ENCODE data around the gene S100A14. TPM values are rescaled to one million over a fixed set of nuclear protein-coding genes. Genes with fewer than 3 reads are reported as not detected.

The S100A14 gene
- total and polyA plus RNA-seq, 2 of the 13 experiments (the other 11 are each of a cell fraction or from before 2014, with no cell fraction given) = 1.4 to 7.7 TPM

DNA sequence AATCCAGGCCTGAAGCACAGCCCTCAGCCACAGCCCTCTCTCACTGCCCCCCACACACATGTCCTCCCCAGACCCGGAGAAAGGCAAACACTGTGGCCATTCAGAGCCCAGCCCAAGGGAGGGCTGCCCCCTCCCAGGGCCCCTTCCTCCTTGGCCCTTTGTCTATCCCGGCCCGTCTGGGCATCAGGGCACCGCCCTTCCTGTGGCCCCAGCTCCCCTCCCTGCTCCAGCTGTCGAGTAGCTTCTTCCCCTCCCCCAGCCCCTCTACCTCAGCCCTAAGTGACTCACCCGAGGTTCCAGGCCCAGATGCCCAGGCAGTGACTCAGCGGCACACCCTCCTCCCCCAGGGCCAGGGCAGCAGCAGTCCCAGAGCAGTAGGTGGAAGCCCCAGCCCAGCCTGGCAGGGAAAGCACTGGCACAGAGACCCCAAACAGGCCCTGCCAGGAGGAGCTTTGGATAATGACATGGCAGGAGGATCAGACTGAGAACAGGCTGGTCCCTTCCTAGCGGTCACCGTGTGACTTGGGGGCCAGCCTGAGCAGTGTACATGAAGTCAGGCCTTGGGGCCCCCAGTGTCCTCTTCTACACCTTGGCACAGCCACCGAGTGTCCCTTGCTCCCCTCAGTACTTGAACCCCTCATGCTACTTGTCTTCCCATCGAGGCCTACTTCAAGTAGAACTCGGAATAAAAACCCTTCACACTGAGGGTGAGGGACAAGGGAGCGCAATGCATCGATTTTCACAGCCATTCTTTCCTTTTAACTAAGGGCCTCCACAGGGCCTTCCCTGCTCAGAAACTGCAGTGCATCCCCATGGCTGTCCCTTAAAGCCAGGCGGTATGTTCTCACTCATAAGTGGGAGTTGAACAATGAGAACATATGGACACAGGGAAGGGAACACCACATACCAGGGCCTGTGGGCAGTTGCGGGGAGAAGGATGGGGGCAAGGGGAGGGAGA is 49.4 kb downstream of the S100A14 start (continued):
- TF ChIP-seq NCOA2 (CRISPR knock-in tag; IDR thresholded peaks at IDR 0.05) (peak; percentile 35; the same call in 1 of the 2 replicates), ZNF331 (CRISPR knock-in tag; IDR thresholded peaks at IDR 0.05) (peak; percentile 52; the same call in 1 of the 2 replicates), ZNF33A (CRISPR knock-in tag; IDR thresholded peaks at IDR 0.05; ENCODE audit: borderline replicate concordance) (no peak), HNF4A (CRISPR knock-in tag; IDR thresholded peaks at IDR 0.05) (no peak), BCL6 (CRISPR knock-in tag; IDR thresholded peaks at IDR 0.05) (peak; percentile 33; the same call in 1 of the 2 replicates), ZNF761 (CRISPR knock-in tag; conservative IDR thresholded peaks at IDR 0.05) (no peak; the same call in 1 of the 2 replicates), KDM4B (CRISPR knock-in tag; IDR thresholded peaks at IDR 0.05) (0 out of 2 replicates have a peak, but pooled peaks have one; percentile 28), FOXP1 (IDR thresholded peaks at IDR 0.05) (no peak), FOXP1 (CRISPR knock-in tag; IDR thresholded peaks at IDR 0.05) (0 out of 2 replicates have a peak, but pooled peaks have one; percentile 27)
- TF ChIP-seq, protein P1, sequence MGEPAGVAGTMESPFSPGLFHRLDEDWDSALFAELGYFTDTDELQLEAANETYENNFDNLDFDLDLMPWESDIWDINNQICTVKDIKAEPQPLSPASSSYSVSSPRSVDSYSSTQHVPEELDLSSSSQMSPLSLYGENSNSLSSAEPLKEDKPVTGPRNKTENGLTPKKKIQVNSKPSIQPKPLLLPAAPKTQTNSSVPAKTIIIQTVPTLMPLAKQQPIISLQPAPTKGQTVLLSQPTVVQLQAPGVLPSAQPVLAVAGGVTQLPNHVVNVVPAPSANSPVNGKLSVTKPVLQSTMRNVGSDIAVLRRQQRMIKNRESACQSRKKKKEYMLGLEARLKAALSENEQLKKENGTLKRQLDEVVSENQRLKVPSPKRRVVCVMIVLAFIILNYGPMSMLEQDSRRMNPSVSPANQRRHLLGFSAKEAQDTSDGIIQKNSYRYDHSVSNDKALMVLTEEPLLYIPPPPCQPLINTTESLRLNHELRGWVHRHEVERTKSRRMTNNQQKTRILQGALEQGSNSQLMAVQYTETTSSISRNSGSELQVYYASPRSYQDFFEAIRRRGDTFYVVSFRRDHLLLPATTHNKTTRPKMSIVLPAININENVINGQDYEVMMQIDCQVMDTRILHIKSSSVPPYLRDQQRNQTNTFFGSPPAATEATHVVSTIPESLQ (CRISPR knock-in tag; conservative IDR thresholded peaks at IDR 0.05) = no peak
- TF ChIP-seq, protein P2, sequence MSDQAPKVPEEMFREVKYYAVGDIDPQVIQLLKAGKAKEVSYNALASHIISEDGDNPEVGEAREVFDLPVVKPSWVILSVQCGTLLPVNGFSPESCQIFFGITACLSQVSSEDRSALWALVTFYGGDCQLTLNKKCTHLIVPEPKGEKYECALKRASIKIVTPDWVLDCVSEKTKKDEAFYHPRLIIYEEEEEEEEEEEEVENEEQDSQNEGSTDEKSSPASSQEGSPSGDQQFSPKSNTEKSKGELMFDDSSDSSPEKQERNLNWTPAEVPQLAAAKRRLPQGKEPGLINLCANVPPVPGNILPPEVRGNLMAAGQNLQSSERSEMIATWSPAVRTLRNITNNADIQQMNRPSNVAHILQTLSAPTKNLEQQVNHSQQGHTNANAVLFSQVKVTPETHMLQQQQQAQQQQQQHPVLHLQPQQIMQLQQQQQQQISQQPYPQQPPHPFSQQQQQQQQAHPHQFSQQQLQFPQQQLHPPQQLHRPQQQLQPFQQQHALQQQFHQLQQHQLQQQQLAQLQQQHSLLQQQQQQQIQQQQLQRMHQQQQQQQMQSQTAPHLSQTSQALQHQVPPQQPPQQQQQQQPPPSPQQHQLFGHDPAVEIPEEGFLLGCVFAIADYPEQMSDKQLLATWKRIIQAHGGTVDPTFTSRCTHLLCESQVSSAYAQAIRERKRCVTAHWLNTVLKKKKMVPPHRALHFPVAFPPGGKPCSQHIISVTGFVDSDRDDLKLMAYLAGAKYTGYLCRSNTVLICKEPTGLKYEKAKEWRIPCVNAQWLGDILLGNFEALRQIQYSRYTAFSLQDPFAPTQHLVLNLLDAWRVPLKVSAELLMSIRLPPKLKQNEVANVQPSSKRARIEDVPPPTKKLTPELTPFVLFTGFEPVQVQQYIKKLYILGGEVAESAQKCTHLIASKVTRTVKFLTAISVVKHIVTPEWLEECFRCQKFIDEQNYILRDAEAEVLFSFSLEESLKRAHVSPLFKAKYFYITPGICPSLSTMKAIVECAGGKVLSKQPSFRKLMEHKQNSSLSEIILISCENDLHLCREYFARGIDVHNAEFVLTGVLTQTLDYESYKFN (CRISPR knock-in tag; conservative IDR thresholded peaks at IDR 0.05) = peak; percentile 61
- TF ChIP-seq, protein P3, sequence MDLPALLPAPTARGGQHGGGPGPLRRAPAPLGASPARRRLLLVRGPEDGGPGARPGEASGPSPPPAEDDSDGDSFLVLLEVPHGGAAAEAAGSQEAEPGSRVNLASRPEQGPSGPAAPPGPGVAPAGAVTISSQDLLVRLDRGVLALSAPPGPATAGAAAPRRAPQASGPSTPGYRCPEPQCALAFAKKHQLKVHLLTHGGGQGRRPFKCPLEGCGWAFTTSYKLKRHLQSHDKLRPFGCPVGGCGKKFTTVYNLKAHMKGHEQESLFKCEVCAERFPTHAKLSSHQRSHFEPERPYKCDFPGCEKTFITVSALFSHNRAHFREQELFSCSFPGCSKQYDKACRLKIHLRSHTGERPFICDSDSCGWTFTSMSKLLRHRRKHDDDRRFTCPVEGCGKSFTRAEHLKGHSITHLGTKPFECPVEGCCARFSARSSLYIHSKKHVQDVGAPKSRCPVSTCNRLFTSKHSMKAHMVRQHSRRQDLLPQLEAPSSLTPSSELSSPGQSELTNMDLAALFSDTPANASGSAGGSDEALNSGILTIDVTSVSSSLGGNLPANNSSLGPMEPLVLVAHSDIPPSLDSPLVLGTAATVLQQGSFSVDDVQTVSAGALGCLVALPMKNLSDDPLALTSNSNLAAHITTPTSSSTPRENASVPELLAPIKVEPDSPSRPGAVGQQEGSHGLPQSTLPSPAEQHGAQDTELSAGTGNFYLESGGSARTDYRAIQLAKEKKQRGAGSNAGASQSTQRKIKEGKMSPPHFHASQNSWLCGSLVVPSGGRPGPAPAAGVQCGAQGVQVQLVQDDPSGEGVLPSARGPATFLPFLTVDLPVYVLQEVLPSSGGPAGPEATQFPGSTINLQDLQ (CRISPR knock-in tag; IDR thresholded peaks at IDR 0.05) = no peak
- TF ChIP-seq, protein P4, sequence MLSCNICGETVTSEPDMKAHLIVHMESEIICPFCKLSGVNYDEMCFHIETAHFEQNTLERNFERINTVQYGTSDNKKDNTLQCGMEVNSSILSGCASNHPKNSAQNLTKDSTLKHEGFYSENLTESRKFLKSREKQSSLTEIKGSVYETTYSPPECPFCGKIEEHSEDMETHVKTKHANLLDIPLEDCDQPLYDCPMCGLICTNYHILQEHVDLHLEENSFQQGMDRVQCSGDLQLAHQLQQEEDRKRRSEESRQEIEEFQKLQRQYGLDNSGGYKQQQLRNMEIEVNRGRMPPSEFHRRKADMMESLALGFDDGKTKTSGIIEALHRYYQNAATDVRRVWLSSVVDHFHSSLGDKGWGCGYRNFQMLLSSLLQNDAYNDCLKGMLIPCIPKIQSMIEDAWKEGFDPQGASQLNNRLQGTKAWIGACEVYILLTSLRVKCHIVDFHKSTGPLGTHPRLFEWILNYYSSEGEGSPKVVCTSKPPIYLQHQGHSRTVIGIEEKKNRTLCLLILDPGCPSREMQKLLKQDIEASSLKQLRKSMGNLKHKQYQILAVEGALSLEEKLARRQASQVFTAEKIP (CRISPR knock-in tag; IDR thresholded peaks at IDR 0.05; ENCODE audit: borderline replicate concordance) = no peak

Data from HepG2 (cell line).